GM19468 (cell line): ENCODE data around the gene GLIPR2.
"Not testable (repeated sequence)": the region's sequence is repeated elsewhere in the genome, so short reads cannot be mapped to it uniquely, and the experiment has no call there.

Experiments used
- ATAC-seq: cut with Tn5 transposase; IDR thresholded peaks from one replicate; pipeline ENCODE4 v1.9.1; 2021; ENCODE audit warnings: mild to moderate bottlenecking, moderate library complexity, moderate number of reproducible peaks; ENCODE audit not compliant: unreplicated experiment; ENCODE audit errors: extremely low read depth

The GLIPR2 gene

DNA sequence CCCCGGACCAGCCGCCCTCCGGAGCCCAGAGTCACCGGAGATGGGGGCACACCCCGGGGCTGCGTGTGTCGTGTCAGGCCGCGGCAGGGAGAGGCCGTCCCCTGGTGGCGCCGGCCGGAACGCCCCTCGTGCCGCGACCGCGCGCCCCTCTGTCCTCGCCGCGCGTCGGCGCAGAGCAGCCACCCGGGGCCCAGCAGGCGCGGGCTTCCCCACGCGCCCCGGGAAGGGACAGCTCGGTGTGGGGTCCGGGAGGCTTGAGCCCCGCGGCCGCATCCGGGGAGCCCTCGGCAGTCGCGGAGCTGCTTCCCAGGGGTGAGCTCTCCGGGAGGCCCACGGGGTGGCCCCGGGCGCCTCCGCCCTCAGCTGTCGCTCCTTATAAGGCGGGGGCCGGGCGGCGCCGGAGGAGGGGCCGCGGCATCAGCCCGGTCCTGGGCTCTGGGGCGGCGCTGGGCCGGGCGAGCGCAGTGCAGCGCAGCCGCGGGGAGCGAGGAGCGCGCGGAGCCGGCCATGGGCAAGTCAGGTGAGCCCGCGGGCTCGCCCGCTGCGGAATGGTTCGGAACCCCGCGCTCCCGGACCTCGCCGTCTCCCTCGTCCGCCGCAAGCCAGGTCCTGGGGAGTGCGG lies at the start of gene GLIPR2:
GLIPR2 (plus strand) TSS at position 462 of the 622 bp plus-strand sequence; CDS start at position 508, 46 bp downstream.
- ATAC-seq, result no peak

GRCh38 chr9:36087054-36087453 lies 49.5 kb upstream of the GLIPR2 start:
- not testable (repeated sequence) for ATAC-seq

DNA sequence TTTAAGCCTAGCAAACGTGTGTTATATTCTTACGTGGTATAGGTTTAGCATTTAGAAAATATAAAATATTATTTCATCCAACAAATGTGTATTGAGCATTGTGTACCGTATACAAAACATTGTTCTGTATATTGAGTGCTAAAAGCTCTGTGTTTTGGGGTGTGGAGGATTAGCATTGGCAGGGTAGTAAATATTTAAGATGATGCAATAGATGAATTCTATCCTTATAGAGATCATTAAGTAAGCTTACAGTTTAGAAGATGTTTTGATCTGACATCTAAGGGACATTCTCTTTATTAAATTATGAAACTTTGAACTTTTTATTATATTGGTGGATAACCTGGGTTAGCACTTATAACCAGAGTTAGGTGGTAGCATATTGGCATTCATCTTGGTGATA lies 48.5 kb upstream of the GLIPR2 start:
- no peak for ATAC-seq

DNA sequence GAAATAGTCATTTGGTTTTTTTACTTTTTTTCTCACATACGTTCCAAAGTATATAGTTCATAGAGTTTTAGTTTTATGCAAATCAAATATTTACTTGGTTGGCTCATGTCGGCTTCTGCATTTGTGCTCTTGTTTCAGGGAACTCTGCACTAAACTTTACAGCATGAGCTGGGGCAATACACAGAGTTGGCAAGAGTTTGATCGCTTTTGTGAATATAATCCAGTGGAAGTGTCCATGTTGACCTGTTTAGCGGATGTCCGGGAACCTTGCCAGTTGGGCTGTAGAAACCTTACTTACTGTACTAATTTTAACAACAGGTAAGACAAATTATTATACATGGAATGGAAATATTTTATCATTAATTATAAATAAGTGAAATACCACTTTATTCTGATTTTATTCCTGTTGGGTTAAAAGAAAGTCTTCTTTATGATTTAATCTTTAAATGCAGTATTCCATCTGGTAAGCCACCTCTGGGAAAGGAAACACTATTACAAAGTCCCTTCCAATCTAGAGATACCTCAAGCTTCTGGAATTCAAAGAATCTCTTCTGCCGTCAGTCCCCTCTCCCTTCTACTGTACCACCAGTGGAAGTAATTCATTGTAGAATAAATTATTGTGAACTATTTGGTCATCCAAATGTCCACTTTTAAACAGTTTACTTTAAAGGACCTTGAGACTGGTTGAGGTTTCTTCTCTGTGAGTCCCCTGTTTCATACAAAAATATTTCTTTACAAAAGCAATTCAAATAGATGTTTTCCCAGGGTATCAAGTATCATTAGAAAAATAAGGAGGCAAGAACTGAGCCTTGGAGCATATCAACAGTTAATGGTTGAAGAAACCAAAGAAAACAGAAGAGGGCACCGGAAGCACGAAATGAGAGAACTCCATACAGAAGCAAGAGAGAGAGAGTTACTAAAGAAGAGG lies 45.2 kb upstream of the GLIPR2 start:
- ATAC-seq, result no peak

DNA sequence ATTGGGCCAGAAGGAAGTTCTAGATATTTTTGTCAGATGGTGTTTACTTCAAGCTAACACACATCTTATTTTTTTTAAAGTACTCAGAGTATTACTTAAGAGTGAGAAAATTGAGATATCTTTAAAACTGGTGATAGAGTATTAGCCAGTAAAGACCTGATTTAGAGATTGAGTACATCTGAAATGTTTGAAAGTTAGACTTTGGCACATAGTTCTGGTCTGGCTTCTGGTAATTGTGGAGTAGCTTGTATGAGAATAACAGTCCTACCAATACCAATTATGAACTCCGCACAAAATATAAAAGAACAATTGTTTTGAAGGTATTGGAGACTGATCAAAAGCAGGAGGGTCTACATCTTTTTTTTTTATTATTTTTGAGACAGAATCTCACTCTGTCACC lies 44.5 kb upstream of the GLIPR2 start:
- ATAC-seq, result no peak

- peak; percentile 92 for ATAC-seq
These were observed 43.9 kb upstream of the GLIPR2 start for GRCh38 chr9:36092509-36093215.

DNA sequence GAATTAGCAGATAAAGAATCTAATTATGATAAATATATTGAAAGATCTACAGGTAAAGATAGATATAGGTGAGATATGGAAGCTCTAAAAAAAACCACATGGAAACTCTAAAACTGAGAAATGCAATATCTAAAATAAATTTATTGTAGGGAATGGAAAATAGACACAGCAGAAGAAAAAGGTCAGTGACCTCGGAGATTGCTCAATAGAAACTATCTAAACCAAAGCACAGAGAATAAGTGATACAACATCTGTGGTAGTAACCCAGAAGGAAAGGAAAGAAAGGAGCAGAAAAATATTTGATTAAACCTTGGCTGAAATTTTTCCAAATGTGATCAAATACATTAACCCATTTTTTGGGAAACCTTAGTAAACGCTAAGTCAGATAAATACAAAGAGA lies 43.1 kb upstream of the GLIPR2 start:
- ATAC-seq, result no peak

- ATAC-seq, result no peak
These were observed 36.8 kb upstream of the GLIPR2 start for GRCh38 chr9:36099718-36100117.

DNA sequence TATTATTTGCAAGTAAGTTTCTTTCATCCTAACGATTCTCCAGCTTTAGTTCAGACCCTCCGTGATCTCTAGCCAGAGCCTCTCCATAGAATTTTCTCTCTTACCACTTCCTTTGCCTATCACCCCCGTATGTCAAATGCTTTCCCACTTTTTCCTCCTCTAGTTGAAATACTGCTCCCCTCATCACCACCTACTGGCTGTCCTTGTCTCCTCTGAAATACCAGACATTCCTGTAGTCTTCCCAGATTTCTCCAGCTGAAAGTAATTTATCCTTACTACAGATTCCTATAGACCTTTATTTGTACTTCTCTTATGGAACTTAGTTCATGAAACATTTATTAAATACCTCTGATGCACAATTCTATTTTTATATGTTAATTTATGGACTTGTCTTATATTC lies 36.0 kb upstream of the GLIPR2 start:
- no peak for ATAC-seq

GRCh38 chr9:36101916-36102741 lies 34.4 kb upstream of the GLIPR2 start:
- no peak for ATAC-seq

GRCh38 chr9:36102742-36103495 lies 33.6 kb upstream of the GLIPR2 start:
- ATAC-seq, result no peak

DNA sequence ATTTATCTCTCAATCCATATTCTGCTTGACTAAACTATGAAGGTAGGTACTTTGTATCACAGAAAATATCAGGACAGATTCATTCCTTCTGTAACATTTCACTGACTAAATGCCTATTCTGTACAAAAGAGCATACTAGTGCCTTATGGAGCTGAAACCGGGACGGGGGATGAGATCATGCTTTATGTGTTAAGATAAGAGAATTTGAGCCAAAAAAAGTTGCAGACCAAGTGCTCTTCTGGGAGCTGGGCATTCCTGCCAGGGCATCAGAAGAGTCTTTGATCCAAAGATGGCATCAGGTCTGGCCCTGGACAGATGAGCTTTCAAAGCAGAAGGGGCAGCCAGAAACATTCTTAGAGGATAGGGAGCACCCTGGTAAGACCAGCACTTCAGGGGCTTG lies 27.5 kb upstream of the GLIPR2 start:
- no peak for ATAC-seq

DNA sequence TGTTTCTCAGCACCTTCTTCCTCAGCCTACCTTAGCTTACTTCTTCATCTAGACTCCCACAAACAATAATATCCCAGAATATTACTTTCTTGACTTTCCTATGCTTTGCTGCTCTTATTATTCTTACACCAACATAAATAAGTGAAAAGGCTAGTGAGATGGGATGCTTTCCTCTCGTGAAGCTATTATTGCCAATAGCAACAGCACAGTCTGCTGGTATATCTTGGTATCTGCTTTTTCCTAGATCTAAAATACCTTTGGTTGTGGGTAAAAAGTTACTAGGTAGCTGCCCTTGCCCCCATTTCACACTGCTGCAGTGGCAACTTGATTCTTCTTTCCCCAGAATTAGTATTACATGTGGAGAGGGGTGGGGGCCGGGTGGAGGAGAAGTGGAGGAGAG lies 26.1 kb upstream of the GLIPR2 start:
- no peak for ATAC-seq

GRCh38 chr9:36112516-36112915 lies 24.0 kb upstream of the GLIPR2 start:
- no peak for ATAC-seq

GRCh38 chr9:36113999-36114398 lies 22.5 kb upstream of the GLIPR2 start:
- ATAC-seq, result no peak

- no peak for ATAC-seq
These were observed 19.9 kb upstream of the GLIPR2 start for GRCh38 chr9:36116593-36116992.

DNA sequence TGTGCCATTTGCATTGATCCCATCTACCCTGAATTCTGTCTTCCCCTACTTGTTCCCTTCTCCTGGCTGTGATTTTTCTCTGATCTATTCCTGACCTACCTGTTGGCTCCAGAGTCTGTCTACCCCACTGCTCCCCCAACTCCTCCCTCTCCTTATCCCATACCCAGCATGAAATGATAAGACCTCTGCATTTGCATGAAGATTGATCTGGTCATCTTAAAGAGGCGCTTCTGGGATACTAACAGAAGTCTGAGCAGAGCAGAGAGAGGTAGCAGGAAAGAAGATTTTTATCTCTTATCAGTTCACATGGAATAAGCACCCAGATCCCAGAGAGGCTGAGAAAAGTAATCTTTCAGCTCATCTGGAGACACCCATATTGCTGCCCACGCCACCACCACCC lies 18.3 kb upstream of the GLIPR2 start:
- ATAC-seq, result no peak

- no peak for ATAC-seq
These were observed 17.8 kb upstream of the GLIPR2 start for GRCh38 chr9:36118706-36119105.

- no peak for ATAC-seq
These were observed 17.1 kb upstream of the GLIPR2 start for GRCh38 chr9:36119476-36119875.
